GM12865 (cell line): ENCODE measurements around the gene LTA4H.

Experiments used
- DNase-seq: peaks from one replicate; pipeline ENCODE4 v3.0.0; 2010; ENCODE audit warnings: low read depth
- H3K4me3 ChIP-seq: 2 replicates; pipeline ENCODE4 v1.5.1; 2011; ENCODE audit warnings: mild to moderate bottlenecking, low read depth, low read length, control low read depth
- CTCF ChIP-seq: IDR thresholded peaks from 2 replicates; pipeline ENCODE4 v1.5.1; 2011; ENCODE audit warnings: low read length, control low read depth, low read depth, inconsistent platforms; ENCODE audit not compliant: insufficient read depth; ENCODE audit errors: missing control alignments

The LTA4H gene

GRCh38 chr12:95996034-95996658 lies 39.2 kb downstream of the LTA4H start, which contains the start of gene HAL:
Gene HAL, minus strand, starts transcription at chr12:95996344. Its CDS starts 434 bp downstream, at chr12:95995910.
- DNase-seq: no peak
- no peak for TF ChIP-seq CTCF
- no peak within 1 kb of the TSS for H3K4me3 ChIP-seq

GRCh38 chr12:95995238-95996031 lies 40.0 kb downstream of the LTA4H start:
- no peak overlapping the region for H3K4me3 ChIP-seq
- no peak for DNase-seq
- TF ChIP-seq CTCF: no peak

GRCh38 chr12:95994476-95994875 lies 40.9 kb downstream of the LTA4H start:
- DNase-seq: no peak
- TF ChIP-seq CTCF: no peak
- H3K4me3 ChIP-seq: no peak overlapping the region

GRCh38 chr12:95993907-95994306 lies 41.5 kb downstream of the LTA4H start:
- no peak for DNase-seq
- no peak for TF ChIP-seq CTCF
- H3K4me3 ChIP-seq: no peak overlapping the region

- TF ChIP-seq CTCF: no peak
- DNase-seq: no peak
Measured at GRCh38 chr12:95990136-95990535, 45.3 kb downstream of the LTA4H start.

GRCh38 chr12:95989504-95990123 lies 45.8 kb downstream of the LTA4H start:
- no peak overlapping the region for H3K4me3 ChIP-seq
- no peak for DNase-seq
- TF ChIP-seq CTCF: no peak

More at GRCh38 chr12:95990136-95990535, 45.3 kb downstream of the LTA4H start:
- no peak overlapping the region for H3K4me3 ChIP-seq
